ENCODE measurements around the gene KMT2C.

KMT2C gene

DNA sequence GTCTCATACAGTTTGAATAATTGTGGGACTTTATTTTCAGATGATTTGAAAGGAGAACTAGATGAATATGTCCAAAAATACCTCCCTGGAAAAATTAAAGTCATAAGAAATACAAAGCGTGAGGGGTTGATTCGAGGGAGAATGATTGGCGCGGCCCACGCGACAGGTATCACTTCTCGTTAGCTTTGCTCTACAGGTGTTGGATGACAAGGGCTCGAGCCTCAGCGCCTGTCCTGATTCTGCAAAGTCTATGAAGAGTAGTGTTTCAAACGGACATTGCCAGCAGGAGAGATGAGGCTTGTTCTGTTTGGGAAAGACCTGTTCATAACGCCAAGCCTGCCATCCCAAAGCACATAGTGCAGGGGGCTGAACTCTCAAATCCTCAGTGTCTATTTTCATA lies 330.6 kb downstream of the KMT2C start:
- H3K9ac ChIP-seq (ENCODE audit: low read depth, low read length): no peak overlapping the region
- H3K4me2 ChIP-seq (ENCODE audit: low read length): no peak overlapping the region
- H3K9me3 ChIP-seq (replicated peaks; ENCODE audit: low read length): no peaks in the 10 kb centered on the region
- H3K4me1 ChIP-seq (ENCODE audit: control insufficient read depth, insufficient read depth, low read length): no peaks in the 10 kb centered on the region
- H3K4me3 ChIP-seq (ENCODE audit: low read length): no peak overlapping the region
- peaks cover 26% of the 10 kb centered on the region for H3K36me3 ChIP-seq (ENCODE audit: insufficient read depth, low read length)
- no peaks in the 10 kb centered on the region for H3K27me3 ChIP-seq (ENCODE audit: control insufficient read depth, insufficient read depth, low read length)

DNA sequence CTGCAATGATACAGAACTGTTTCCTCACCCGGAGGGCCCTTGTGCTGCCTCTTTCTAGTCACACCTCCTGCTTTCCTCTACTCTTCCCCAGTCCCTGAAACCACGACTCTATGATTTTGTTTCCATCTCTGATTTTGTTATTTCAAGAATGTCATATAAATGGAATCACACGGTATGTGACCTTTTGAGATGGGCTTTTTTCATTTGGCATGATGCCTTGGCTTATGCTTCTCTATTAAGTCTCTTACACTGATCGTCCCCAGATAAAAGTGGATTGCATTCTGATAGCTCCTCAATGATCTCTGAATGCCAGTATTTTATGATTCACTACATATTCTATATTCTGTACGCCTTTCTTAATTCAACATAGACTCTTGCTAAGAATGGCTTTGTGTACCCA lies 332.1 kb downstream of the KMT2C start:
- H3K4me2 ChIP-seq (ENCODE audit: low read length): no peak overlapping the region

GRCh38 chr7:152103066-152103465 lies 332.7 kb downstream of the KMT2C start:
- no peak overlapping the region for H3K4me2 ChIP-seq (ENCODE audit: low read length)
- H3K36me3 ChIP-seq (ENCODE audit: insufficient read depth, low read length): peaks cover 22% of the 10 kb centered on the region
- H3K4me3 ChIP-seq (ENCODE audit: low read length): no peak overlapping the region

More for the DNA sequence above, 332.1 kb downstream of the KMT2C start:
- Histone ChIP-seq H3K36me3 (ENCODE audit: insufficient read depth, low read length) (peaks cover 26% of the 10 kb centered on the region), H3K9ac (ENCODE audit: low read depth, low read length) (no peak overlapping the region), H3K4me1 (ENCODE audit: control insufficient read depth, insufficient read depth, low read length) (no peaks in the 10 kb centered on the region), H3K9me3 (replicated peaks; ENCODE audit: low read length) (no peaks in the 10 kb centered on the region), H3K4me3 (ENCODE audit: low read length) (no peak overlapping the region), H3K27me3 (ENCODE audit: control insufficient read depth, insufficient read depth, low read length) (no peaks in the 10 kb centered on the region)

GRCh38 chr7:152097330-152097729 lies 338.5 kb downstream of the KMT2C start:
- no peaks in the 10 kb centered on the region for H3K9me3 ChIP-seq (replicated peaks; ENCODE audit: low read length)
- no peak overlapping the region for H3K9ac ChIP-seq (ENCODE audit: low read depth, low read length)
- no peaks in the 10 kb centered on the region for H3K4me1 ChIP-seq (ENCODE audit: control insufficient read depth, insufficient read depth, low read length)
- no peak overlapping the region for H3K4me2 ChIP-seq (ENCODE audit: low read length)
- H3K36me3 ChIP-seq (ENCODE audit: insufficient read depth, low read length): peaks cover 10% of the 10 kb centered on the region
- no peak overlapping the region for H3K4me3 ChIP-seq (ENCODE audit: low read length)
- no peaks in the 10 kb centered on the region for H3K27me3 ChIP-seq (ENCODE audit: control insufficient read depth, insufficient read depth, low read length)

More at GRCh38 chr7:152103066-152103465, 332.7 kb downstream of the KMT2C start:
- Histone ChIP-seq H3K27me3 (ENCODE audit: control insufficient read depth, insufficient read depth, low read length) (no peaks in the 10 kb centered on the region), H3K9me3 (replicated peaks; ENCODE audit: low read length) (no peaks in the 10 kb centered on the region), H3K4me1 (ENCODE audit: control insufficient read depth, insufficient read depth, low read length) (no peaks in the 10 kb centered on the region), H3K9ac (ENCODE audit: low read depth, low read length) (no peak overlapping the region)

DNA sequence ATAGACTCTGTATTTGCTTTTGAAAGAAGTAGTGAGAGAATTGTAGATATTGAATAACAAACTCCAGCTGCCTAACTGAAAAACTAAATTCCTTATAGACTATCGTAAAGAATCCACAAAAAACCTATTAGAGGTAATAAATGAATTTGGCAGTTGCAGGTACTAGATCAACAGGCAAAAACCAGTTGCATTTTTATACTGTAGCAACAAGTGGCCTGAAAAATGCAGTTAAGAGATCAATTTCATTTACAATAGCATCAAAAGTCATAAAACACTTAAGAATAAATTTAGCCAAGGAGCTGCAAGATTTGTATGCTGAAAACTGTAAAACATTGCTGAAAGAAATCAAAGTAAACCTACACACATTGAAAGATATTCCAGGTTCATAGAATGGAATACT lies 340.0 kb downstream of the KMT2C start:
- Histone ChIP-seq H3K9me3 (replicated peaks; ENCODE audit: low read length) (no peaks in the 10 kb centered on the region), H3K4me2 (ENCODE audit: low read length) (no peak overlapping the region), H3K4me1 (ENCODE audit: control insufficient read depth, insufficient read depth, low read length) (no peaks in the 10 kb centered on the region), H3K9ac (ENCODE audit: low read depth, low read length) (no peak overlapping the region), H3K36me3 (ENCODE audit: insufficient read depth, low read length) (peaks cover 4% of the 10 kb centered on the region), H3K27me3 (ENCODE audit: control insufficient read depth, insufficient read depth, low read length) (no peaks in the 10 kb centered on the region), H3K4me3 (ENCODE audit: low read length) (no peak overlapping the region)

DNA sequence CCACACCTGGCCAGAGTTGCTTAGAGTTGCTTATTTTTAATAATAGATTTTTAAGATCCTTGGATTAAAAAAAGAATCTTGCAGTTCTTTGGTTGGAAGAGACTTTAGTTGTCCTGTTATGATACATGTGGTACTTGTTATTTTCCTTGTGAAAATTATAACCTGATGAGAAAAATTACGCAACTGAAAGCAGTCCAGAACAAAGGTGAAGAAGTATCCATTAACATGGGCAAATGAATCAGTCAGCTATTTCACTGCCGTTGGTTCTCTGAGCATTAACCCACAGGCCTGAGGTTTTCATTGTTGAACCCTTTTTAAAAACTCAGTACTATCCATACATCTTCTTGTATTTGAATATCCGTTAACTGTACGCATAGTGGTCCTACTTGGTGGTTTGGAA lies 342.1 kb downstream of the KMT2C start:
- H3K36me3 ChIP-seq (ENCODE audit: insufficient read depth, low read length): peaks cover 6% of the 10 kb centered on the region
- H3K4me2 ChIP-seq (ENCODE audit: low read length): no peak overlapping the region
- no peak overlapping the region for H3K4me3 ChIP-seq (ENCODE audit: low read length)
- no peaks in the 10 kb centered on the region for H3K4me1 ChIP-seq (ENCODE audit: control insufficient read depth, insufficient read depth, low read length)
- H3K27me3 ChIP-seq (ENCODE audit: control insufficient read depth, insufficient read depth, low read length): no peaks in the 10 kb centered on the region
- H3K9me3 ChIP-seq (replicated peaks; ENCODE audit: low read length): peaks cover 6% of the 10 kb centered on the region
- H3K9ac ChIP-seq (ENCODE audit: low read depth, low read length): no peak overlapping the region

DNA sequence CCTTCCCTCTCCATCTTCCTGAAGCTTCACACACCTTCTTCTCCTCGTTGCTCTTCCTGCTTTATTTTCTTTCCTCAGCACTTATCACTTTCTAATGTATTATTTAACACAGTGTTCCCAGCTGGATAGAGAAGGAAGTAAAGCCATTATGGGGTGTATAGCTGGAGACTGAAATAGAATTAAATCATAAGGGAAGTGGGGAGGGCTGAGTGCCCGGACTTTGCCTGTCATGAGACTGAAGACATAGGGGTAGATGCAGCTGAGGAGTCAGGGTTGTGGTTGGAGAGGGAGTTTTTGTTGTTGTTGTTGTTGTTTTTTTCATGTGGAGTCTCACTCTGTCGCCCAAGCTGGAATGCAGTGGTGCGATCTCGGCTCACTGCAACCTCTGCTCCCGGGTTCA lies 345.1 kb downstream of the KMT2C start:
- Histone ChIP-seq H3K4me3 (ENCODE audit: low read length) (no peak overlapping the region), H3K9ac (ENCODE audit: low read depth, low read length) (no peak overlapping the region)

DNA sequence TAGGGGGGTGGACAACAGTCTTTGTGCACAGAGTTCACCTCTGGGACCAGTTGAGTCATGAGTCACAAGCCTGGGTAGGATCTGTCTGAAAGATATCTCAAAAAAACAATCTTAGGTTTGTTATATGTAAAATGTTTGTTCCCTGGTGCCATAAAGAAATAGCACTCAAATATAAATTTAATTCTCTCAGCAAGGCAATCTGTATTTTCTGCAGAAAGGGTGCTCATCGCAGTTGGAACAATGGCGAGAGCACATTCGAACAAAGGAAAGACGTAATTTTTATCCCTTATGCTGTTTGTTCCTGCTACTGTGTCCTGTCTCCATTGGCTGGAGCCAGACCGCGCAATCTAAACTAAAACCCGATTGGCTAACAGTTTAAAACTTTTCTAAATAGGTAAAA lies 346.6 kb downstream of the KMT2C start:
- no peaks in the 10 kb centered on the region for H3K27me3 ChIP-seq (ENCODE audit: control insufficient read depth, insufficient read depth, low read length)
- H3K9ac ChIP-seq (ENCODE audit: low read depth, low read length): no peak overlapping the region
- no peaks in the 10 kb centered on the region for H3K4me1 ChIP-seq (ENCODE audit: control insufficient read depth, insufficient read depth, low read length)
- no peak overlapping the region for H3K4me3 ChIP-seq (ENCODE audit: low read length)
- no peak overlapping the region for H3K4me2 ChIP-seq (ENCODE audit: low read length)
- H3K36me3 ChIP-seq (ENCODE audit: insufficient read depth, low read length): peaks cover 2% of the 10 kb centered on the region
- H3K9me3 ChIP-seq (replicated peaks; ENCODE audit: low read length): peaks cover 7% of the 10 kb centered on the region

More for the DNA sequence above, 345.1 kb downstream of the KMT2C start:
- Histone ChIP-seq H3K4me2 (ENCODE audit: low read length) (no peak overlapping the region), H3K27me3 (ENCODE audit: control insufficient read depth, insufficient read depth, low read length) (no peaks in the 10 kb centered on the region), H3K4me1 (ENCODE audit: control insufficient read depth, insufficient read depth, low read length) (no peaks in the 10 kb centered on the region), H3K9me3 (replicated peaks; ENCODE audit: low read length) (peaks cover 7% of the 10 kb centered on the region), H3K36me3 (ENCODE audit: insufficient read depth, low read length) (peaks cover 6% of the 10 kb centered on the region)

DNA sequence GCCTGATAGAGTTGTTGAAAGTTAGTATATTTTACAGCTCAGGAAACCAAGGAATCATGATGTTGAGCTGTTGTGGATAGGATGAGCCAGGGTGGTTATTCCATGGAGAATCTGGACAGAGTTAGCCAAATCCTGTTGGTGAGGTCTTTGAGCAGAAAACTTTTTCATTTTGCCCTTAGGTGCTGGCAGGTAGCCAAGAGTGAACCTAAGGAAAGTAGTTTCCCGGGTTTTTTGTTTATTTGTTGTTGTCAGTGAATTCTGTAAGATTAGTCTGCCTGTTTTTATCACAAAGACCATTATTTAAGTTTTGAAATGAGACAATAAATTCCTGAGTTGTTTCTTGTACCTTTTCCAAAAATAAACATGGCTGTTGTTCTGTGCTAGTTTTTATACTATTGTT lies 349.3 kb downstream of the KMT2C start:
- Histone ChIP-seq H3K36me3 (ENCODE audit: insufficient read depth, low read length) (peaks cover 2% of the 10 kb centered on the region), H3K4me2 (ENCODE audit: low read length) (no peak overlapping the region), H3K9me3 (replicated peaks; ENCODE audit: low read length) (peaks cover 7% of the 10 kb centered on the region), H3K27me3 (ENCODE audit: control insufficient read depth, insufficient read depth, low read length) (no peaks in the 10 kb centered on the region), H3K9ac (ENCODE audit: low read depth, low read length) (no peak overlapping the region), H3K4me1 (ENCODE audit: control insufficient read depth, insufficient read depth, low read length) (no peaks in the 10 kb centered on the region), H3K4me3 (ENCODE audit: low read length) (no peak overlapping the region)

DNA sequence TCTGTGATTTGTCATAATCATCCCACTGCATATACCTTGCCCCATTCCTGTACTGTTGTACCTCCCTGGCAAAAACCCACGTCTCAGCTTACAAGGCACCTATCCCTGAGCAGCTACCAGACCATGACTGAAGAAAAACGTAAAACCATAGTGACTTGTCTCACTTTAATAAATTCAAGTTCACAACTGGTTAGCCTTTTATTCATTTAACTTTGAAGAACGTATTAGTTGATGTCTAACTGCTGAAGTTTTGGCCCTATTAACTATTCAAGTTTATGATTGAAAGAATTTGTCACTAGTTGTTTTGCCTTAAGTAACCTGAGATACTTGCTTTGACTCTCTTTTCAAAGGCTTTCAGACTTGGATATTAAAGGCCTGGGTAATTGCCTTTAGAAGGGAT lies 350.7 kb downstream of the KMT2C start:
- no peaks in the 10 kb centered on the region for H3K4me1 ChIP-seq (ENCODE audit: control insufficient read depth, insufficient read depth, low read length)
- H3K27me3 ChIP-seq (ENCODE audit: control insufficient read depth, insufficient read depth, low read length): no peaks in the 10 kb centered on the region
- H3K4me3 ChIP-seq (ENCODE audit: low read length): no peak overlapping the region
- H3K36me3 ChIP-seq (ENCODE audit: insufficient read depth, low read length): peaks cover 2% of the 10 kb centered on the region
- H3K4me2 ChIP-seq (ENCODE audit: low read length): no peak overlapping the region
- peaks cover 7% of the 10 kb centered on the region for H3K9me3 ChIP-seq (replicated peaks; ENCODE audit: low read length)
- no peak overlapping the region for H3K9ac ChIP-seq (ENCODE audit: low read depth, low read length)

Data from skeletal muscle satellite cell (primary cell).